ENCODE measurements around the gene NOL3. TPM values are rescaled to one million over a fixed set of nuclear protein-coding genes. Genes with fewer than 3 reads are reported as not detected.

Gene NOL3
- total and polyA plus RNA-seq, 2 of the 13 experiments (the other 11 are each of a cell fraction or from before 2014, with no cell fraction given), result 5.7 to 20.5 TPM

GRCh38 chr16:67173808-67174705 is 3.7 kb downstream of the NOL3 start (continued):
- TF ChIP-seq NFIB (CRISPR knock-in tag; IDR thresholded peaks at IDR 0.05; ENCODE audit: borderline replicate concordance), result no peak
- TF ChIP-seq MLLT10 (CRISPR knock-in tag; IDR thresholded peaks at IDR 0.05), result no peak
- no peak for TF ChIP-seq SNAPC5 (CRISPR knock-in tag; IDR thresholded peaks at IDR 0.05; ENCODE audit: borderline replicate concordance)
- TF ChIP-seq HMGA1 (CRISPR knock-in tag; conservative IDR thresholded peaks at IDR 0.05), result no peak
- no peak for TF ChIP-seq ISX (CRISPR knock-in tag; conservative IDR thresholded peaks at IDR 0.05)
- TF ChIP-seq E2F1 (CRISPR knock-in tag; IDR thresholded peaks at IDR 0.05), result no peak; the same call in 1 of the 2 replicates
- peak; percentile 83; the same call in 1 of the 2 replicates for TF ChIP-seq GLI4 (CRISPR knock-in tag; IDR thresholded peaks at IDR 0.05; ENCODE audit: borderline replicate concordance)
- TF ChIP-seq BCL6 (CRISPR knock-in tag; IDR thresholded peaks at IDR 0.05), result peak; percentile 89
- TF ChIP-seq ARNT2 (CRISPR knock-in tag; IDR thresholded peaks at IDR 0.05; ENCODE audit: low read depth), result peak; percentile 99
- no peak; the same call in 1 of the 2 replicates for TF ChIP-seq ETV6 (CRISPR knock-in tag; conservative IDR thresholded peaks at IDR 0.05)
- TF ChIP-seq ZNF367 (CRISPR knock-in tag; IDR thresholded peaks at IDR 0.05; ENCODE audit: borderline replicate concordance), result no peak
- peak; percentile 29; the same call in 1 of the 2 replicates for TF ChIP-seq ZNF790 (CRISPR knock-in tag; IDR thresholded peaks at IDR 0.05; ENCODE audit: borderline replicate concordance)
- peak; percentile 98; the same call in 1 of the 2 replicates for TF ChIP-seq ZNF136 (CRISPR knock-in tag; IDR thresholded peaks at IDR 0.05; ENCODE audit: low read depth)
- TF ChIP-seq ZNF10 (CRISPR knock-in tag; IDR thresholded peaks at IDR 0.05; ENCODE audit: borderline replicate concordance, low read depth), result no peak
- peak; percentile 84; the same call in 1 of the 2 replicates for TF ChIP-seq ZNF510 (CRISPR knock-in tag; IDR thresholded peaks at IDR 0.05; ENCODE audit: low read depth)
- TF ChIP-seq ZNF207 (IDR thresholded peaks at IDR 0.05; ENCODE audit: borderline replicate concordance), result no peak
- TF ChIP-seq HNF1A (IDR thresholded peaks at IDR 0.05; ENCODE audit: low read depth), result no peak; the same call in 1 of the 2 replicates
- peak; percentile 31; the same call in 1 of the 2 replicates for TF ChIP-seq HNF1A (CRISPR knock-in tag; IDR thresholded peaks at IDR 0.05; ENCODE audit: borderline replicate concordance)
- no peak; the same call in 1 of the 2 replicates for TF ChIP-seq ZHX1 (CRISPR knock-in tag; IDR thresholded peaks at IDR 0.05; ENCODE audit: low read depth)
